Sigmoid colon (tissue), 7 donors: Measurements from ENCODE around the gene IPCEF1. TPM values are rescaled to one million over a fixed set of nuclear protein-coding genes. Genes with fewer than 3 reads are reported as not detected.

Experiments used
- DNase-seq: peaks from one replicate; pipeline ENCODE4 v3.0.0-alpha.2; 2019
- H3K27ac ChIP-seq, 4 donors: fragments of 200-600 bp; sonication (generic); one replicate each; pipeline ENCODE4 v1.5.1; 2016 to 2019; ENCODE audit warnings: mild to moderate bottlenecking in 1 of 4
- H3K27me3 ChIP-seq, 3 donors: fragments of 200-600 bp; sonication (generic); one replicate each; pipeline ENCODE4 v1.5.1; 2019; ENCODE audit warnings: mild to moderate bottlenecking in 1 of 3
- H3K36me3 ChIP-seq, 4 donors: fragments of 200-600 bp; sonication (generic); one replicate each; pipeline ENCODE4 v1.5.1; 2016 to 2019
- H3K4me1 ChIP-seq, 4 donors: fragments of 200-600 bp; sonication (generic); one replicate each; pipeline ENCODE4 v1.5.1; 2017 to 2019
- H3K4me3 ChIP-seq, 4 donors: fragments of 200-600 bp; sonication (generic); one replicate each; pipeline ENCODE4 v1.5.1; 2017 to 2019; ENCODE audit warnings: mild to moderate bottlenecking in 2 of 4, moderate library complexity in 1 of 4
- H3K9me3 ChIP-seq, 4 donors: fragments of 200-600 bp in 3 of 4; sonication (generic) in 3 of 4; one replicate each; pipeline versions ENCODE4 v1.5.1 to v1.6.1; 2013 to 2019
- EP300 ChIP-seq, 4 donors: sonication (generic); formaldehyde crosslinking; IDR thresholded peaks; one replicate each; pipeline ENCODE4 v1.6.1; 2017; ENCODE audit warnings: antibody characterized with exemption in 4 of 4
- POLR2A ChIP-seq, 2 donors: fragments of 450-650 bp; IDR thresholded peaks; one replicate each; pipeline ENCODE4 v1.6.1; 2016; ENCODE audit warnings: antibody characterized with exemption in 2 of 2, mild to moderate bottlenecking in 2 of 2, moderate library complexity in 2 of 2
- POLR2AphosphoS5 ChIP-seq, 4 donors: sonication (generic); formaldehyde crosslinking; IDR thresholded peaks; one replicate each; pipeline ENCODE4 v1.6.1; 2017; ENCODE audit warnings: antibody characterized with exemption in 4 of 4
- WGBS, 2 donors: extraction: QIAGEN DNeasy Blood & Tissue Kit; methylation state at CpG; one replicate each; pipeline ENCODE4 v1.1.7; 2013; 5-methylcytosine and 5-hydroxymethylcytosine counted together
- intact Hi-C: fragments of 100-400 bp; cut with DNase I; formaldehyde crosslinking; loops from one replicate; pipeline ENCODE4 v1.15.1; 2023
- polyA plus RNA-seq, 3 donors: library from polyadenylated mRNA; stranded (reverse); fragments of 200-250 nt; gene quantifications; one replicate each; pipeline ENCODE4 v1.2.3, GENCODE V29; 2013
- total RNA-seq, 4 donors: library from RNA; depleted of rRNA; stranded (reverse); fragments of >200 nt; gene quantifications; one replicate each; pipeline ENCODE4 v1.1.0, GENCODE V29; 2016
- TF ChIP-seq, protein P1 (sequence below), 4 experiments: fragments of 450-650 bp in 3 of 4; fragments of 200-600 bp in 1 of 4; IDR thresholded peaks; one replicate each; pipeline ENCODE4 v1.5.1; 2016 to 2019; ENCODE audit warnings: antibody characterized with exemption in 4 of 4, mild to moderate bottlenecking in 3 of 4, moderate library complexity in 2 of 4
- donor health status: healthy with polysubstance abuse.
- donor health status: Bipolar disorder and iron deficiency.
- donor health status: healthy.

The IPCEF1 gene
- total and polyA plus RNA-seq, 7 donors: 0.28 to 5.5 (median 0.71) TPM

DNA sequence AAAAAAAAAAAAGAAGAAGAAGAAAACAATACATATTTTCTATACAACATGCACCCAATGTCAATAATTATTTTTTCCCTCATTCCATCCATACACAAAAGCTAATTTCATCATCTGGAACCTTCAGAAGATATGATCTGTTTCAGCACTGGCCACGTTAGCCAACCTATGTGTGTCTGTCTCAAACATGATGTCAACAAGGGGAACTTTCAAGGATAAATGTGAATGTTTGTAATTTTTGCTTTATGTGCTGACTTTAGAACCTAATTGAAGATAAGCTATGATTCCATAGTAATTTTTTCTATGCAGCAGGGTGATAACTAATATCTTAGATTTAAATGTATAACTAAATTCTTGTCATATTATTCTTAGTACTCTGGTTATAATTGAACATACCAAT, 37.9 kb downstream of the IPCEF1 start:
- 63 to 78% methylated on average over 1 of the region's 1 CpG for WGBS, 2 donors
- H3K27me3 ChIP-seq: no peaks in the 10 kb centered on the region
- H3K4me3 ChIP-seq: no peak overlapping the region
- H3K27ac ChIP-seq: no peak overlapping the region
- H3K9me3 ChIP-seq: no peaks in the 10 kb centered on the region
- DNase-seq: no peak
- intact Hi-C loops: no loop called here
- H3K4me1 ChIP-seq: peaks cover 0 to 11% (median 7%) of the 10 kb centered on the region in 4 donors
- no peaks in the 10 kb centered on the region for H3K36me3 ChIP-seq
- TF ChIP-seq EP300 (IDR thresholded peaks at IDR 0.05) (no peak), POLR2AphosphoS5 (IDR thresholded peaks at IDR 0.05) (no peak), POLR2A (IDR thresholded peaks at IDR 0.05) (no peak)
- TF ChIP-seq, protein P1, sequence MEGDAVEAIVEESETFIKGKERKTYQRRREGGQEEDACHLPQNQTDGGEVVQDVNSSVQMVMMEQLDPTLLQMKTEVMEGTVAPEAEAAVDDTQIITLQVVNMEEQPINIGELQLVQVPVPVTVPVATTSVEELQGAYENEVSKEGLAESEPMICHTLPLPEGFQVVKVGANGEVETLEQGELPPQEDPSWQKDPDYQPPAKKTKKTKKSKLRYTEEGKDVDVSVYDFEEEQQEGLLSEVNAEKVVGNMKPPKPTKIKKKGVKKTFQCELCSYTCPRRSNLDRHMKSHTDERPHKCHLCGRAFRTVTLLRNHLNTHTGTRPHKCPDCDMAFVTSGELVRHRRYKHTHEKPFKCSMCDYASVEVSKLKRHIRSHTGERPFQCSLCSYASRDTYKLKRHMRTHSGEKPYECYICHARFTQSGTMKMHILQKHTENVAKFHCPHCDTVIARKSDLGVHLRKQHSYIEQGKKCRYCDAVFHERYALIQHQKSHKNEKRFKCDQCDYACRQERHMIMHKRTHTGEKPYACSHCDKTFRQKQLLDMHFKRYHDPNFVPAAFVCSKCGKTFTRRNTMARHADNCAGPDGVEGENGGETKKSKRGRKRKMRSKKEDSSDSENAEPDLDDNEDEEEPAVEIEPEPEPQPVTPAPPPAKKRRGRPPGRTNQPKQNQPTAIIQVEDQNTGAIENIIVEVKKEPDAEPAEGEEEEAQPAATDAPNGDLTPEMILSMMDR (IDR thresholded peaks at IDR 0.05): no peak

DNA sequence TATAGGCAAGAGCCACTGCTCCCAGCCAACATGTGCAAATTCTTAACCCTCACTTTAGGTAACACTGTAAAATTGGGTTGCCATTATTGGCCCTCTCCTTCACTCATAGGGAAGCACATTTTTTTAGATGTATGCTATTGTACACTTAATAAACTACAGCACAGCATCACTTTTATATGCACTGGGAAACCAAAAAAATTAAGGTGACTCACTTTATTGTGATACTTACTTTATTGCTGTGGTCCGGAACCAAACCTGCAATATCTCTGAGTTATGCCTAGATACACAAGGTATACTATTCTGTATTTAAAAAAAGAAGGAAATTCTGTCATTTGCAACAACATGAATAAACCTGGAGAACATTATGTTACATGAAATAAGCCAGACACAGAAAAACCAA, 40.5 kb downstream of the IPCEF1 start:
- H3K9me3 ChIP-seq: no peaks in the 10 kb centered on the region
- TF ChIP-seq POLR2A (IDR thresholded peaks at IDR 0.05) (no peak), EP300 (IDR thresholded peaks at IDR 0.05) (no peak), POLR2AphosphoS5 (IDR thresholded peaks at IDR 0.05) (no peak)
- TF ChIP-seq, protein P1 (IDR thresholded peaks at IDR 0.05): no peak
- intact Hi-C loops: no loop called here
- H3K36me3 ChIP-seq: no peaks in the 10 kb centered on the region
- no peak overlapping the region for H3K27ac ChIP-seq
- peaks cover 0 to 11% (median 7%) of the 10 kb centered on the region in 4 donors for H3K4me1 ChIP-seq
- WGBS, 2 donors: 64 to 83% methylated on average over 1 of the region's 1 CpG
- no peaks in the 10 kb centered on the region for H3K27me3 ChIP-seq
- DNase-seq: no peak
- H3K4me3 ChIP-seq: no peak overlapping the region

- intact Hi-C loops: no loop called here
- Histone ChIP-seq H3K4me1 (peaks cover 0 to 2% (median 1%) of the 10 kb centered on the region in 4 donors), H3K27me3 (no peaks in the 10 kb centered on the region), H3K36me3 (no peaks in the 10 kb centered on the region), H3K9me3 (no peaks in the 10 kb centered on the region), H3K4me3 (no peak overlapping the region), H3K27ac (no peak overlapping the region)
- WGBS, 2 donors: 31 to 78% methylated on average over 1 of the region's 1 CpG
- no peak for DNase-seq
- TF ChIP-seq EP300 (IDR thresholded peaks at IDR 0.05): no peak
- TF ChIP-seq, protein P1 (IDR thresholded peaks at IDR 0.05): no peak
- no peak for TF ChIP-seq POLR2AphosphoS5 (IDR thresholded peaks at IDR 0.05)
- no peak for TF ChIP-seq POLR2A (IDR thresholded peaks at IDR 0.05)
These were observed 42.5 kb downstream of the IPCEF1 start for GRCh38 chr6:154314084-154314483.

GRCh38 chr6:154308986-154309385, 47.6 kb downstream of the IPCEF1 start:
- no peak for DNase-seq
- WGBS, 2 donors: 84 to 95% methylated on average over 2 of the region's 2 CpGs

More at GRCh38 chr6:154308986-154309385, 47.6 kb downstream of the IPCEF1 start:
- Histone ChIP-seq H3K27ac (no peak overlapping the region), H3K36me3 (no peaks in the 10 kb centered on the region), H3K27me3 (no peaks in the 10 kb centered on the region), H3K9me3 (no peaks in the 10 kb centered on the region), H3K4me3 (no peak overlapping the region), H3K4me1 (no peaks in the 10 kb centered on the region)
- intact Hi-C loops: no loop called here
- TF ChIP-seq POLR2A (IDR thresholded peaks at IDR 0.05): no peak
- TF ChIP-seq POLR2AphosphoS5 (IDR thresholded peaks at IDR 0.05): no peak
- TF ChIP-seq, protein P1 (IDR thresholded peaks at IDR 0.05): no peak
- no peak for TF ChIP-seq EP300 (IDR thresholded peaks at IDR 0.05)
